Epithelial cell of alveolus of lung (primary cell): ENCODE data around the gene KLHDC2. TPM values are rescaled to one million over a fixed set of nuclear protein-coding genes. Genes with fewer than 3 reads are reported as not detected.

Experiments used
- total RNA-seq: library from RNA; depleted of rRNA; stranded (reverse); fragments of >200 nt; gene quantifications from 2 replicates; pipeline ENCODE4 v1.2.1, GENCODE V29; 2015

The KLHDC2 gene
- total RNA-seq = 34.3 and 42.9 TPM in 2 replicates

GRCh38 chr14:49767571-49768300 lies at the start of gene KLHDC2:
KLHDC2 (plus strand) TSS chr14:49768153; CDS start chr14:49768469, 316 bp downstream.

Other genes with a start within 250 kb of the KLHDC2 start
- gene RPS29, start 181.8 kb upstream of the KLHDC2 start, total RNA-seq = 8,490 and 21,435 TPM in 2 replicates
- gene LRR1, start 169.2 kb upstream of the KLHDC2 start, total RNA-seq = 12.5 and 20.6 TPM in 2 replicates
- gene RPL36AL, start 147.5 kb upstream of the KLHDC2 start, total RNA-seq = 205 and 208 TPM in 2 replicates
- 33.8 and 78.5 TPM in 2 replicates for gene MGAT2, start 147.4 kb upstream of the KLHDC2 start, total RNA-seq
- gene DNAAF2, start 132.9 kb upstream of the KLHDC2 start, total RNA-seq = 5.5 and 10.6 TPM in 2 replicates
- gene POLE2, start 79.9 kb upstream of the KLHDC2 start, total RNA-seq = 3.9 and 25.7 TPM in 2 replicates
- gene KLHDC1, start 75.0 kb upstream of the KLHDC2 start, total RNA-seq = 0.65 and 2.2 TPM in 2 replicates
- gene NEMF, start 84.6 kb downstream of the KLHDC2 start, total RNA-seq = 15.9 and 23.5 TPM in 2 replicates
- 61.6 and 64.6 TPM in 2 replicates for gene ARF6, start 124.9 kb downstream of the KLHDC2 start, total RNA-seq